ENCODE measurements around the gene KIF19.

DNA sequence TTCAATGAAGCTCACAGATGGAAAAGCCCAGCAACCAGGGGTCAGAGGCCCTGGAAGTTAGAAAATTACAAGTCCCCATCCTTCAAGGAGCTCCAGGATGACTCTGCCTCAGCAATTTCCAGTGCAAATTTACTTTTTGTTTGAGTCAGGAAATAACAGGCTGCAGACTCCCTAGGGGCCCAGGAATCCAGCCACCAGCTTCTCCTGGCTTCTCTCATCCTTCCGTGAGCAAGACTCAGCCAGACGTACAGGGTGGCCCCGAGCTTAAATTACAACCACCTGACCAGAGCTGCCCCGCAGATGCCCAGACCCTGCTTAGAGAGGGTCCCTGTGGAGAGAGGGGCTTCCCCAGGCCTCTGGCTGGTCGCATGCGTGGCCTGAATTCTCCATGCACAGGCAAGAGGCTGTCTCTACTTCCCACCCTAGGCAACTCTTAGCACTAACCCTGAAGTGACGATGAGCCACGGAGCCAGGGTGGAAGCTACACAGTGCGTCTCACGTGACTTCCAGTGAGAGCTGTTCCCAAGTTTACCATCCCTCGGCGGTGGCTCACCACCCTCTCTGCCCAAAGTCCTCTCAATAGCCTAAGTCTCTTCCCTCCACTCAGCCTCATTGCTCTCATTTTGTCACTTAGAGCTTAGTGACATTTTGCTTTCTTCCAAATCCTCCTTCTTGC, 68.4 kb downstream of the KIF19 start:
- no peak for TF ChIP-seq RAD21 (conservative IDR thresholded peaks at IDR 0.05 in 1 of 2, IDR thresholded peaks at IDR 0.05 in 1 of 2)
- no peak for TF ChIP-seq CTCF (IDR thresholded peaks at IDR 0.05)
- no peak for TF ChIP-seq HOXB5 (CRISPR knock-in tag; IDR thresholded peaks at IDR 0.05)
- TF ChIP-seq SMC3 (IDR thresholded peaks at IDR 0.05), result no peak
- TF ChIP-seq NR3C1 (IDR thresholded peaks at IDR 0.05), result no peak
- no peak for TF ChIP-seq CBX2 (IDR thresholded peaks at IDR 0.05; ENCODE audit: borderline replicate concordance, low read depth)
- no peak for TF ChIP-seq REST (IDR thresholded peaks at IDR 0.05)

Data from A549 (cell line).